Epithelial cell of esophagus (primary cell): ENCODE results near the gene SHMT2.

Experiments used
- DNase-seq: peaks from one replicate; pipeline ENCODE4 v3.0.0; 2010; ENCODE audit warnings: low read depth
- H3K4me3 ChIP-seq: 2 replicates; pipeline ENCODE4 v1.5.1; 2011; ENCODE audit warnings: mild to moderate bottlenecking, low read length, control low read depth
- TF ChIP-seq, protein P1 (sequence below): IDR thresholded peaks from 2 replicates; pipeline ENCODE4 v1.5.1; 2011; ENCODE audit warnings: low read depth, mild to moderate bottlenecking, low read length, control low read depth, inconsistent platforms; ENCODE audit not compliant: insufficient read depth; ENCODE audit errors: missing control alignments

Gene SHMT2

DNA sequence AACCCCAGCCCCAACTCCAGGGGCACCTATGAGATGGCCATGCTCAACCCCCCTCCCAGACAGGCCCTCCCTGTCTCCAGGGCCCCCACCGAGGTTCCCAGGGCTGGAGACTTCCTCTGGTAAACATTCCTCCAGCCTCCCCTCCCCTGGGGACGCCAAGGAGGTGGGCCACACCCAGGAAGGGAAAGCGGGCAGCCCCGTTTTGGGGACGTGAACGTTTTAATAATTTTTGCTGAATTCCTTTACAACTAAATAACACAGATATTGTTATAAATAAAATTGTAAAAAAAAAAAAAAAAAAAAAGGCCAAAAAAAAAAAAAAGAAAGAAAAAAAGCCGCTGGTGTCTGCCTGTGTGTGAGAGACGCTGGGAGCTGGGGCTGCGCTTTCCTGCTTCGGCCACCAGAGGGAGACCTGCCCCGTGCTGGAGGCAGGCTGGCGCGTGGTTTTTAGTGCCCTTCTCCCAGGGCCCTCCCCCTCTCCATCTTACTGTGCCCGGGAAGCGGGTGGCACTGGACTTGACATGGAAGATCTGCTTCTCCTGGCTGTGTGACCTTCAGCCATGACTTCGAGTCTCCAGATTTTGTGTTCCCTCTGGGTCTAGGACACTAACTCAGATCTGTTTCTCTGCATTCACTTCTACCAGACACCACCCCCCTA, 16.3 kb upstream of the SHMT2 start:
- TF ChIP-seq, protein P1, sequence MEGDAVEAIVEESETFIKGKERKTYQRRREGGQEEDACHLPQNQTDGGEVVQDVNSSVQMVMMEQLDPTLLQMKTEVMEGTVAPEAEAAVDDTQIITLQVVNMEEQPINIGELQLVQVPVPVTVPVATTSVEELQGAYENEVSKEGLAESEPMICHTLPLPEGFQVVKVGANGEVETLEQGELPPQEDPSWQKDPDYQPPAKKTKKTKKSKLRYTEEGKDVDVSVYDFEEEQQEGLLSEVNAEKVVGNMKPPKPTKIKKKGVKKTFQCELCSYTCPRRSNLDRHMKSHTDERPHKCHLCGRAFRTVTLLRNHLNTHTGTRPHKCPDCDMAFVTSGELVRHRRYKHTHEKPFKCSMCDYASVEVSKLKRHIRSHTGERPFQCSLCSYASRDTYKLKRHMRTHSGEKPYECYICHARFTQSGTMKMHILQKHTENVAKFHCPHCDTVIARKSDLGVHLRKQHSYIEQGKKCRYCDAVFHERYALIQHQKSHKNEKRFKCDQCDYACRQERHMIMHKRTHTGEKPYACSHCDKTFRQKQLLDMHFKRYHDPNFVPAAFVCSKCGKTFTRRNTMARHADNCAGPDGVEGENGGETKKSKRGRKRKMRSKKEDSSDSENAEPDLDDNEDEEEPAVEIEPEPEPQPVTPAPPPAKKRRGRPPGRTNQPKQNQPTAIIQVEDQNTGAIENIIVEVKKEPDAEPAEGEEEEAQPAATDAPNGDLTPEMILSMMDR = peak; percentile 95
- DNase-seq = peak; percentile 85
- H3K4me3 ChIP-seq = no peak overlapping the region

DNA sequence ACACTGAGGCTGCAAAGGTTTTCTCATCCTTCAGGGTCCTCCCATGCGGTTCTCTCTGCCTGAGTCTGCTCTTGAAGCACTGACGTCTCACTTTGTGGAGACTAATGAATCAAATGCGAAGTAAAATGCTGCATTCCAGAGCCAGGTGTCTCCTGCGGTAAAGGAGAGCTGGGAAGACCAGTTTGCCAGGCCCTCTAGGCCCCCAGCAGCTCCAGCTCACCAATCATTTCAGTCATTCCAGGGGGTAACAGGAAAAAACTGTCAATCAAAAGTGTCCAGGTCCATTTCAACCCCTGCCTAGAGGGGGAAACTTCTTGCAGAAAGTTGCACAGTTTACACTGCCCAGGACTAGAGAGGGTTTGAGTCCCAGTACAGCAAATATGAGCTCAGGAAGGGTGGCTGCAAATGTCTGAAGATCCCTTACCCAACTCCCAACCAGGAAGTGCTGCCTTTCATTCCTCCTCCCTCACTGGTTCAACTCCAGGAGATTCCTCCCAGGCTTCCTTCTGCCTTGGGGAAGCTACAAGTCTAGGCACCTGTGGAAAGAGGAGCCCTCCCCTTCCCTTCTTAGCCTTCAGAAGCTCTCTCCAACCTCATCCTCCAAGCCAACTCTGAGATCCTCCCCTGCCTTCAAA, 15.6 kb upstream of the SHMT2 start:
- no peak overlapping the region for H3K4me3 ChIP-seq
- TF ChIP-seq, protein P1 = no peak
- DNase-seq = peak; percentile 59

DNA sequence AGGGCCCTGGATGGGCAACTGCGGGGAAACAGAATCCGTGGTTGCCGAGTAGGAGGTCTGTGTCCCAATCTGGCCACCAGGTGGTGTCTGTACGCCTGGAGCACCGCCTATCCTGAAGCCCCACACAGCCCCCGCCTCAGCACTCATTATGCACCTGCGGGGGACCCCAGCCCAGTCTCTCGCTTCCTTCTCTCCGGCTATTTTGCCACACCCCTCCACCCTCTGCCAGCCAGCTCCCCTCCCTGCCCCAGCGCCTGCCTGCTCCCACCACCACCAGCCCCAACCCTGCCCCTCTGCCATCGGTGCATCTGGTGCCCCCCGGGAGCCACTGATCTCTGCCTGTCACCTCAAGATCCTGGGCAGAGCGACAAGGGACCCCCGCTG, 15.1 kb upstream of the SHMT2 start:
- TF ChIP-seq, protein P1 = peak; percentile 82
- DNase-seq = peak; percentile 64
- H3K4me3 ChIP-seq = no peak overlapping the region

DNA sequence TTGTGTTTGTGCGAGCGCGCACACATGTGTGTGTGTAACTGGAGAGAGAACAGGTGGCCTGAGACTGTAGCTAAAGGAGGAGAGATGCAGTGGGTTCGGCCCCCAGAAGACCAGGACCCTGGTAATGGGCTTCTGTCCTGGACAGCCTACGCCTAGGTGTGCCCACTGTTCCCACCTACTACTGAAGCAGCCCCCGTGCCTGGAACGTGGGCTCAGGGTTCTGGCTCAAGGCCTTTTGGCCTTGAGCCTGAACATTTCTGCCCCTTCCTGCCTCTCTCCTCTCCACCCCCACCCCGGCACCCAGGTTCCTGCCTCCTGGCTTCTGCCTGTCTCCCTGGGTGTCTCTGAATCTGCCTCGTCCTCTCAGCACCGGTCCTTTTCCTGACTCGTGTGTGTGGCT, 14.4 kb upstream of the SHMT2 start:
- TF ChIP-seq, protein P1 = no peak
- H3K4me3 ChIP-seq = no peak overlapping the region
- DNase-seq = no peak

DNA sequence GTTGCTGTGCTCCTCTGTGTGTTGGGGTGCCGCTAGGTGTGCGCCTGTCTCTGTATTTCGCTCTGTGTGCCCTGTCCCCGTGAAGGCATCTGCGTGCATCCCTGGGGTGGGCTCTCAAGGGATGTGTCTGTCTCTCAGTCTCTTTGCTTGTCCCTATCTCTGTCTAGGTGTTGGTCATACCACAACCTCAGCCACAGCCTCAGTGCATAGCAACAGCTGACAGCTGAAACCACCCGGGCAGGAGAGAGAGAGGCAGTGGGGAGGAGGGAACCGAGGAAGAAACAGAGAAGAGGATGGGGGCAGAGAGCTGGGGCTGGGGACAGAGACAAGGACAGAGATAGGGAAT, 13.9 kb upstream of the SHMT2 start:
- TF ChIP-seq, protein P1 = no peak
- H3K4me3 ChIP-seq = no peak overlapping the region
- DNase-seq = peak; percentile 53

DNA sequence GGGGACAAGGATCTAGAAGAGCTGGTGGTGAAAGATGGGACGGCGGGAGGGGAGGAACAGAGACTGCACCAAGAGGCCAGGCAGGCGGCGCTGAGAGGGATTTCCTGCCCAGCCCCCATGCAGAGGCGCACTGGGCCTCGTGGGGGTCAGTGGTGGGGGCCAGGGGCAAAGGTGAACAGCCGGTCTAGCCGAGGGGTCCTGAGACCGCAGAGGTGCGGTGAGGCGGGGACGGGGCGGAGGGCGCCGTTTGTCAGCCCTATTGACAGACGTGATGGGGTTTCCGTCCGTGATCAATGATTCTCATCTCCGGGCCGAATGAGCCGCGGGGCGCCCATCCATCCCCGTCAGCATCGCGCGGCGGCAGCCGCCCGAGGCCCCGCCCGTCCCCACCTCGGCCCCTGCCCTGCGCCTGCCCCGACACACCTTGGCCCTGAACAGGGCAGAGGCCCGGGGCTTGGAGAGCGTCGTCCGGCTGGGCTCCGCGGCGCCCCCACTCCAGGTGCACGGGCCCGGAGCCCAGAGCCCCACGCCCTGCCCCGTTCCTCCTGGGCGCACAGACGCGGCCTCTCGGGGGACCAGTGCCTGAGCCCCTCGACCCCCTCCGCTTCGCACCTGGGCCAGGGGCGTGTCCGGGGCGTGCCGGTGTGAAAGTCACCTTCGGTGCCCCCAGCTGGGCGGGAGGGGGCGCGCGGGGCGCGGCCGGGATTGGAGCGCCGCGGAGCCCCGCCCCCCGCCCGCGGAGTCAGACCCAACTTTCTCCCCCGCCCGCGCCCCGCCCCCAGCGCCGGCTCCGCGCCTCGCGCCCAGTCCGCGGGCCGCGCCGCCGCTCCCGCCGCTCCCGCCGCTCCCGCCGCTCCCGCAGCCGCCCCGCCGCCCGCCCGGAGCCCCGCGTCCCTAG, 13.2 kb upstream of the SHMT2 start, which contains the start of gene NXPH4:
TSS of gene NXPH4 (plus strand) at position 781 of the 898 bp plus-strand sequence. CDS start 176 bp downstream, outside the sequence.
- TF ChIP-seq, protein P1 = no peak
- peak; percentile 39 for DNase-seq
- H3K4me3 ChIP-seq = peak within 1 kb of the TSS; percentile 43
